OCI-LY7 (cell line): ENCODE data around the gene PAXX.

Experiments
- EZH2phosphoT487 ChIP-seq: fragments of 200-600 bp; sonication (generic); IDR thresholded peaks from 2 replicates; pipeline ENCODE4 v1.6.1; 2018; ENCODE audit warnings: low read depth, borderline replicate concordance, mild to moderate bottlenecking, mixed run types, antibody characterized with exemption, low read length, moderate library complexity, mixed read lengths
- TF ChIP-seq, protein P1 (sequence below): fragments of 200-600 bp; sonication (generic); conservative IDR thresholded peaks from 2 replicates; pipeline ENCODE4 v1.5.1; 2014; ENCODE audit warnings: mild to moderate bottlenecking, antibody characterized with exemption, low read length, moderate library complexity, mixed read lengths

DNA sequence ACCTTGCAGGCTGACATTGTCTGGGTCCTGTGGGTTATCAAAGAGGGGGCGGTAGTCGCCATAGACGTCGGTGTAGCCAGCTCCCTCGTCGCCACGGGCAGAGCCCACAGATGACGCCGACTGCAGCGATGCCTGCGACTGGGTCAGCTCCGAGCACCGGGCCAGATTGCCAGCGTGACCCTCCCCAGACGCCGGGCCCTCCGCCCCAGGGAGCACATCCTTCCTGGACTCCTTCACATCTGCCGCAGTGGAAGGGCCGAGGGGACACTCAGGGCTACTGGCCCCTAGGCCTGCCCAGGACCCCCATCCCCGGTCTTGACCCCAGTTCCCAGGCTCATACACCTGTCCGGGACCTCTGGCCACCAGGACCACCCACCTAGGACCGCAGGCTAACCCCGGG, 21.9 kb downstream of the PAXX start:
- TF ChIP-seq, protein P1, sequence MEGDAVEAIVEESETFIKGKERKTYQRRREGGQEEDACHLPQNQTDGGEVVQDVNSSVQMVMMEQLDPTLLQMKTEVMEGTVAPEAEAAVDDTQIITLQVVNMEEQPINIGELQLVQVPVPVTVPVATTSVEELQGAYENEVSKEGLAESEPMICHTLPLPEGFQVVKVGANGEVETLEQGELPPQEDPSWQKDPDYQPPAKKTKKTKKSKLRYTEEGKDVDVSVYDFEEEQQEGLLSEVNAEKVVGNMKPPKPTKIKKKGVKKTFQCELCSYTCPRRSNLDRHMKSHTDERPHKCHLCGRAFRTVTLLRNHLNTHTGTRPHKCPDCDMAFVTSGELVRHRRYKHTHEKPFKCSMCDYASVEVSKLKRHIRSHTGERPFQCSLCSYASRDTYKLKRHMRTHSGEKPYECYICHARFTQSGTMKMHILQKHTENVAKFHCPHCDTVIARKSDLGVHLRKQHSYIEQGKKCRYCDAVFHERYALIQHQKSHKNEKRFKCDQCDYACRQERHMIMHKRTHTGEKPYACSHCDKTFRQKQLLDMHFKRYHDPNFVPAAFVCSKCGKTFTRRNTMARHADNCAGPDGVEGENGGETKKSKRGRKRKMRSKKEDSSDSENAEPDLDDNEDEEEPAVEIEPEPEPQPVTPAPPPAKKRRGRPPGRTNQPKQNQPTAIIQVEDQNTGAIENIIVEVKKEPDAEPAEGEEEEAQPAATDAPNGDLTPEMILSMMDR = no peak
- TF ChIP-seq EZH2phosphoT487 = no peak
